ENCODE data around the gene CDKN3. TPM values are rescaled to one million over a fixed set of nuclear protein-coding genes. Genes with fewer than 3 reads are reported as not detected.
"Not testable (repeated sequence)": the region's sequence is repeated elsewhere in the genome, so short reads cannot be mapped to it uniquely, and the experiment has no call there.

Gene CDKN3
- total and polyA plus RNA-seq, 2 experiments from 2014 or later, result 19.6 to 43.9 TPM

GRCh38 chr14:54440476-54440872 is 43.7 kb downstream of the CDKN3 start:
- TF ChIP-seq, protein P1, sequence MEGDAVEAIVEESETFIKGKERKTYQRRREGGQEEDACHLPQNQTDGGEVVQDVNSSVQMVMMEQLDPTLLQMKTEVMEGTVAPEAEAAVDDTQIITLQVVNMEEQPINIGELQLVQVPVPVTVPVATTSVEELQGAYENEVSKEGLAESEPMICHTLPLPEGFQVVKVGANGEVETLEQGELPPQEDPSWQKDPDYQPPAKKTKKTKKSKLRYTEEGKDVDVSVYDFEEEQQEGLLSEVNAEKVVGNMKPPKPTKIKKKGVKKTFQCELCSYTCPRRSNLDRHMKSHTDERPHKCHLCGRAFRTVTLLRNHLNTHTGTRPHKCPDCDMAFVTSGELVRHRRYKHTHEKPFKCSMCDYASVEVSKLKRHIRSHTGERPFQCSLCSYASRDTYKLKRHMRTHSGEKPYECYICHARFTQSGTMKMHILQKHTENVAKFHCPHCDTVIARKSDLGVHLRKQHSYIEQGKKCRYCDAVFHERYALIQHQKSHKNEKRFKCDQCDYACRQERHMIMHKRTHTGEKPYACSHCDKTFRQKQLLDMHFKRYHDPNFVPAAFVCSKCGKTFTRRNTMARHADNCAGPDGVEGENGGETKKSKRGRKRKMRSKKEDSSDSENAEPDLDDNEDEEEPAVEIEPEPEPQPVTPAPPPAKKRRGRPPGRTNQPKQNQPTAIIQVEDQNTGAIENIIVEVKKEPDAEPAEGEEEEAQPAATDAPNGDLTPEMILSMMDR (IDR thresholded peaks at IDR 0.05; ENCODE audit: low read depth, low read length), result no peak
- Histone ChIP-seq H3K9me3 (ENCODE audit: low read depth) (no peaks in the 10 kb centered on the region), H3K27me3 (no peaks in the 10 kb centered on the region), H3K36me3 (no peaks in the 10 kb centered on the region), H3K4me1 (ENCODE audit: low read depth) (peaks cover 10% of the 10 kb centered on the region), H3K4me3 (peak overlapping the region; percentile 69), H3K27ac (peak overlapping the region; percentile 95)
- peak in 1 of 2 donors; percentile 25 for DNase-seq (ENCODE audit: low read depth in 1 of 2, low spot score in 1 of 2)

DNA sequence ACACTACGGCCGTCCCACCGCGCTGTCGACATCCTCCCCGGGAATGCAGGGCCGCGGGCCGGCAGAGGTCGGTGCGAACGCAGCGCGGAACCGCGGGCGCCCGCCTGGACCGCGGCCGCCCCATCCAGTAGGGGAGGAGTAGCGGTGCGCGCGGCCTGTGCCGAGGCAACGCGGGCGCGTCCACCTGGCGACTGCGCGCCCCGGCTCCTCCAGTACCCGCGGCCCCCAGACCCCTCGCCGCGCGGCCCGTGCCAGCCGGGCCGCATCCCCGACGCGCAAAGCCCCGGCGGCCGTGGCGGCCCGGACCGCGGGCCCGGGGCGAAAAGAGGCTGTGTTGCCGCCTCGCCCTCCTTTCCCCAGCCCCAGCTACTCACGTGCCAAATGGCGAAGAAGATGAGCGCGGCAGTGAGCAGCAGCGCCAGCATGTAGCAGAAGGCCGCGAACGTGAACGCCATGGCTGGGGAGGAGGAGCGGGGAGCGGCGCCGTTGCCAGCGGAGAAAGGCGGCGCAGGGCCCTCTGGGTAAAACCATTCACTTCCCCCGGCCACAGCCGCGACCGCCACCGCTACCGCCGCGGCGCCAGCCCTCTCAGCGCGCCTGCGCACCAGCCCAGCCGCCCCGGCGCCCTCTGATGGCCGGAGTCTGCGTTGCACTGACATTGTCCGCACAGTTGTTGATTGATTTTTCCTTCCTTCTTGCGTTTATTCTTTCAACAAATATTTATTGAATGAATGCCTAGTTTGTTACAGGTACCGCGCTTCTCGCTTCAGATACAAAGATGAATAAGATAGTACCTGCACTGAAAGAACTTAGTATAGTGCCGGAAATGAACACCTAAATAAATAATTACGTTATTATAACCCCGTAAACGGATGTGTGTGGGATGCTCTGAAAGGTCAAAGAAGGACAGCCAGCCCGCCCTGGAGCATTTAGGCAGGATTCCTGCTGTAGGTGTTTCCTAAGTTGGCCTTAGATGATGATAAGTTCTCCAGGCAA is 44.4 kb downstream of the CDKN3 start, which contains the start of gene CNIH1:
Gene CNIH1, minus strand, starts transcription at position 502 of the 996 bp plus-strand sequence. Its CDS starts 47 bp downstream, at position 455.
- Histone ChIP-seq H3K4me1 (ENCODE audit: low read depth) (peaks cover 10% of the 10 kb centered on the region), H3K27me3 (no peaks in the 10 kb centered on the region), H3K27ac (peak within 1 kb of the TSS; percentile 95), H3K9me3 (ENCODE audit: low read depth) (no peaks in the 10 kb centered on the region), H3K36me3 (no peaks in the 10 kb centered on the region), H3K4me3 (peak within 1 kb of the TSS; percentile 69)
- TF ChIP-seq, protein P1 (IDR thresholded peaks at IDR 0.05; ENCODE audit: low read depth, low read length), result peak; percentile 94
- DNase-seq (ENCODE audit: low read depth in 1 of 2, low spot score in 1 of 2), result peak; percentile 95 to 96

DNA sequence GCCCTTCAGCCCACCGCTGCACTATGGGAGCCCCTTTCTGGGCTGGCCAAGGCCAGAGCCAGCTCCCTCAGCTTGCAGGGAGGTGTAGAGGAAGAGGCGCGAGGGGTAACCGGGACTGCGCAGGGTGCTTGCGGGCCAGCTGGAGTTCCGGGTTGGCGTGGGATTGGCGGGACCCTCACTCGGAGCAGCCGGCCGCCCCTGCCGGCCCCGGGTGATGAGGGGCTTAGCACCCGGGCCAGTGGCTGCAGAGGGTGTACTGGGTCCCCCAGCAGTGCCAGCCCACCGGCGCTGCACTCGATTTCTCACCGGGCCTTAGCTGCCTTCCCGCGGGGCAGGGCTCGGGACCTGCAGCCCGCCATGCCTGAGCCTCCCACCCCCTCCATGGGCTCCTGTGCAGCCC is 46.2 kb downstream of the CDKN3 start:
- H3K4me1 ChIP-seq (ENCODE audit: low read depth), result peaks cover 10% of the 10 kb centered on the region
- H3K27me3 ChIP-seq; DNase-seq (ENCODE audit: low read depth in 1 of 2, low spot score in 1 of 2); H3K27ac ChIP-seq; H3K36me3 ChIP-seq; H3K4me3 ChIP-seq; H3K9me3 ChIP-seq (ENCODE audit: low read depth): not testable (repeated sequence)

GRCh38 chr14:54443981-54444380 is 47.2 kb downstream of the CDKN3 start:
- no peaks in the 10 kb centered on the region for H3K36me3 ChIP-seq
- TF ChIP-seq, protein P1 (IDR thresholded peaks at IDR 0.05; ENCODE audit: low read depth, low read length), result no peak
- no peak for DNase-seq (ENCODE audit: low read depth in 1 of 2, low spot score in 1 of 2)
- H3K27ac ChIP-seq, result no peak overlapping the region
- H3K9me3 ChIP-seq (ENCODE audit: low read depth), result no peaks in the 10 kb centered on the region
- no peak overlapping the region for H3K4me3 ChIP-seq
- H3K27me3 ChIP-seq, result no peaks in the 10 kb centered on the region
- peaks cover 6% of the 10 kb centered on the region for H3K4me1 ChIP-seq (ENCODE audit: low read depth)

GRCh38 chr14:54444681-54445080 is 47.9 kb downstream of the CDKN3 start:
- no peaks in the 10 kb centered on the region for H3K36me3 ChIP-seq
- no peaks in the 10 kb centered on the region for H3K9me3 ChIP-seq (ENCODE audit: low read depth)
- no peaks in the 10 kb centered on the region for H3K27me3 ChIP-seq
- DNase-seq (ENCODE audit: low read depth in 1 of 2, low spot score in 1 of 2), result peak in 1 of 2 donors; percentile 21
- no peak overlapping the region for H3K27ac ChIP-seq
- no peak overlapping the region for H3K4me3 ChIP-seq
- H3K4me1 ChIP-seq (ENCODE audit: low read depth), result peaks cover 5% of the 10 kb centered on the region
- TF ChIP-seq, protein P1 (IDR thresholded peaks at IDR 0.05; ENCODE audit: low read depth, low read length), result no peak

DNA sequence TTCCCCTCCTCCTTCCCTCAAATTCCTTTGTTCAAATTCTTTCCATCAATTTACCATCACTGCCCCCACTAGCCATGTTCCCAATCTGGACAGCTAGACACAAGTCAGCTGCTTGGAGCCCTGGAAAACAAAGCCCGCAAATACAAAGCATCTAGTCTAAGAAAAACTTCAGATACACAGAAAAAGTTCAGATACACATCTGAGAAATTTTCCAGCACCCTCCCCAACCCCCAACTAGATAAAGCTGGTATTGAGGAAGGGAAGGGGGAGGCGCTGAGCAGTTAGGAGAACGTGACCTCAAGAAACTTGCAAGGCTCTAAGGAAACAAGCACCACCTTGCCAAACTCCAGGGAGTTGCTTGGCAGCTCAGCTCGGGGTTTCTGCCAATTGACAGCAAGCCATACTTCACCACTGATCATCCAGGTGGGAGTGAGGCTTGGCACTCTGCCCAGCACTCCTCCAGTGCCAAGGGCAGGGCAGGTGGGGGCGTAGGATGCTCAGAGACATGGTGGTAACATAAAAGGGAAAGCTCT is 49.4 kb downstream of the CDKN3 start:
- peak in 1 of 2 donors; percentile 95 for DNase-seq (ENCODE audit: low read depth in 1 of 2, low spot score in 1 of 2)
- no peak overlapping the region for H3K27ac ChIP-seq
- H3K27me3 ChIP-seq, result no peaks in the 10 kb centered on the region
- H3K4me3 ChIP-seq, result no peak overlapping the region
- no peaks in the 10 kb centered on the region for H3K9me3 ChIP-seq (ENCODE audit: low read depth)
- no peaks in the 10 kb centered on the region for H3K36me3 ChIP-seq
- no peaks in the 10 kb centered on the region for H3K4me1 ChIP-seq (ENCODE audit: low read depth)
- TF ChIP-seq, protein P1 (IDR thresholded peaks at IDR 0.05; ENCODE audit: low read depth, low read length), result no peak

Data from cardiac muscle cell (in vitro differentiated cells and primary cell).